Vagina (tissue), 2 donors: ENCODE measurements around the gene MEA1. TPM values are rescaled to one million over a fixed set of nuclear protein-coding genes. Genes with fewer than 3 reads are reported as not detected.

ENCODE experiments used
- DNase-seq, 2 donors: peaks; one replicate each; pipeline ENCODE4 v3.0.0-alpha.2; 2017; ENCODE audit errors: extremely low spot score in 2 of 2
- H3K27ac ChIP-seq: fragments of 200-600 bp; sonication (generic); one replicate; pipeline ENCODE4 v1.5.1; 2019
- H3K27me3 ChIP-seq: fragments of 200-600 bp; sonication (generic); one replicate; pipeline ENCODE4 v1.5.1; 2019
- H3K36me3 ChIP-seq, 2 donors: fragments of 200-600 bp; sonication (generic); one replicate each; pipeline ENCODE4 v1.5.1; 2017 to 2019
- H3K4me1 ChIP-seq: fragments of 200-600 bp; sonication (generic); one replicate; pipeline ENCODE4 v1.5.1; 2019
- H3K4me3 ChIP-seq, 2 donors: fragments of 200-600 bp; sonication (generic); 1 replicate in 1 of 2; 2 replicates in 1 of 2; pipeline ENCODE4 v1.5.1; 2016 to 2019
- H3K9me3 ChIP-seq: fragments of 200-600 bp; sonication (generic); one replicate; pipeline ENCODE4 v1.5.1; 2019
- CTCF ChIP-seq, 3 experiments: fragments of 450-650 bp in 2 of 3; fragments of 200-600 bp in 1 of 3; sonication (generic) in 1 of 3; IDR thresholded peaks; one replicate each; pipeline ENCODE4 v1.5.1; 2017 to 2019; ENCODE audit warnings: antibody characterized with exemption in 3 of 3, mild to moderate bottlenecking in 2 of 3, moderate library complexity in 2 of 3
- POLR2A ChIP-seq, 2 donors: fragments of 450-650 bp; IDR thresholded peaks; one replicate each; pipeline ENCODE4 v1.6.1; 2017; ENCODE audit warnings: antibody characterized with exemption in 2 of 2, mild to moderate bottlenecking in 2 of 2, moderate library complexity in 2 of 2
- POLR2AphosphoS5 ChIP-seq, 2 donors: sonication (generic); formaldehyde crosslinking; IDR thresholded peaks; one replicate each; pipeline ENCODE4 v1.9.0; 2017; ENCODE audit warnings: antibody characterized with exemption in 2 of 2, mild to moderate bottlenecking in 2 of 2, low read depth in 1 of 2; ENCODE audit not compliant: insufficient read depth in 1 of 2
- intact Hi-C: fragments of 100-400 bp; cut with DNase I; formaldehyde crosslinking; loops from one replicate; pipeline ENCODE4 v1.15.1; 2023
- total RNA-seq: library from RNA; depleted of rRNA; stranded (reverse); fragments of >200 nt; gene quantifications from one replicate; pipeline ENCODE4 v1.2.3, GENCODE V29; 2016

The MEA1 gene
- total RNA-seq, 1 donor from 2014 or later, result 40.3 TPM

- Histone ChIP-seq H3K4me1 (no peaks in the 10 kb centered on the region), H3K27me3 (no peaks in the 10 kb centered on the region), H3K9me3 (no peaks in the 10 kb centered on the region), H3K36me3 (peaks cover 0 to 25% of the 10 kb centered on the region in 2 donors), H3K27ac (no peak overlapping the region), H3K4me3 (no peak overlapping the region)
- intact Hi-C loops, result no loop called here
- no peak for DNase-seq
- TF ChIP-seq CTCF (IDR thresholded peaks at IDR 0.05) (no peak), POLR2AphosphoS5 (IDR thresholded peaks at IDR 0.05; ENCODE audit: insufficient read depth in 1 of 2, low read depth in 1 of 2) (no peak), POLR2A (IDR thresholded peaks at IDR 0.05) (no peak)
Observed at GRCh38 chr6:42969934-42970333, 43.8 kb downstream of the MEA1 start.

- intact Hi-C loops, result no loop called here
- TF ChIP-seq CTCF (IDR thresholded peaks at IDR 0.05), result no peak
- Histone ChIP-seq H3K27ac (no peak overlapping the region), H3K27me3 (no peaks in the 10 kb centered on the region), H3K36me3 (peaks cover 0 to 30% of the 10 kb centered on the region in 2 donors), H3K4me1 (no peaks in the 10 kb centered on the region), H3K9me3 (no peaks in the 10 kb centered on the region), H3K4me3 (no peak overlapping the region)
- no peak for DNase-seq
Observed at GRCh38 chr6:42969431-42969830, 44.3 kb downstream of the MEA1 start.

- H3K4me3 ChIP-seq, result no peak overlapping the region
- H3K9me3 ChIP-seq, result no peaks in the 10 kb centered on the region
- TF ChIP-seq CTCF (IDR thresholded peaks at IDR 0.05), result no peak
- no peak for TF ChIP-seq POLR2AphosphoS5 (IDR thresholded peaks at IDR 0.05; ENCODE audit: insufficient read depth in 1 of 2, low read depth in 1 of 2)
- H3K36me3 ChIP-seq, result peaks cover 0 to 36% of the 10 kb centered on the region in 2 donors
- intact Hi-C loops, result no loop called here
- no peak for DNase-seq
- H3K27ac ChIP-seq, result no peak overlapping the region
- H3K4me1 ChIP-seq, result no peaks in the 10 kb centered on the region
- no peaks in the 10 kb centered on the region for H3K27me3 ChIP-seq
Observed at GRCh38 chr6:42968783-42969182, 45.0 kb downstream of the MEA1 start.

GRCh38 chr6:42968126-42968701 lies 45.5 kb downstream of the MEA1 start:
- Histone ChIP-seq H3K4me1 (no peaks in the 10 kb centered on the region), H3K9me3 (no peaks in the 10 kb centered on the region), H3K27ac (no peak overlapping the region), H3K36me3 (peaks cover 0 to 36% of the 10 kb centered on the region in 2 donors), H3K4me3 (no peak overlapping the region), H3K27me3 (no peaks in the 10 kb centered on the region)
- no peak for TF ChIP-seq CTCF (IDR thresholded peaks at IDR 0.05)
- TF ChIP-seq POLR2AphosphoS5 (IDR thresholded peaks at IDR 0.05; ENCODE audit: insufficient read depth in 1 of 2, low read depth in 1 of 2), result no peak
- TF ChIP-seq POLR2A (IDR thresholded peaks at IDR 0.05), result no peak
- DNase-seq, result no peak
- intact Hi-C loops, result no loop called here

- no peaks in the 10 kb centered on the region for H3K9me3 ChIP-seq
- no peaks in the 10 kb centered on the region for H3K27me3 ChIP-seq
- peaks cover 0 to 36% of the 10 kb centered on the region in 2 donors for H3K36me3 ChIP-seq
- intact Hi-C loops, result no loop called here
- no peak for DNase-seq
- H3K4me1 ChIP-seq, result no peaks in the 10 kb centered on the region
- no peak overlapping the region for H3K27ac ChIP-seq
- TF ChIP-seq CTCF (IDR thresholded peaks at IDR 0.05), result no peak
- no peak for TF ChIP-seq POLR2AphosphoS5 (IDR thresholded peaks at IDR 0.05; ENCODE audit: insufficient read depth in 1 of 2, low read depth in 1 of 2)
- no peak for TF ChIP-seq POLR2A (IDR thresholded peaks at IDR 0.05)
- no peak overlapping the region for H3K4me3 ChIP-seq
Observed at GRCh38 chr6:42967228-42967627, 46.5 kb downstream of the MEA1 start.
